ENCODE results near the gene NAGS.
"Not testable (repeated sequence)": the region's sequence is repeated elsewhere in the genome, so short reads cannot be mapped to it uniquely, and the experiment has no call there.

The NAGS gene

GRCh38 chr17:44029736-44030135, 25.3 kb downstream of the NAGS start:
- Histone ChIP-seq H3K36me3 (ENCODE audit: insufficient read depth, low read length) (peaks cover 60% of the 10 kb centered on the region), H3K27ac (ENCODE audit: low read depth, low read length) (no peak overlapping the region), H3K4me3 (ENCODE audit: low read length) (no peak overlapping the region), H3K4me1 (ENCODE audit: insufficient read depth, low read length) (no peaks in the 10 kb centered on the region), H3K27me3 (ENCODE audit: insufficient read depth, low read length) (no peaks in the 10 kb centered on the region), H3K9ac (ENCODE audit: low read depth, low read length) (no peak overlapping the region), H3K9me3 (ENCODE audit: insufficient read depth, low read depth, low read length) (no peaks in the 10 kb centered on the region)
- WGBS: 90% methylated on average over 5 of the region's 5 CpGs

- Histone ChIP-seq H3K27me3 (ENCODE audit: insufficient read depth, low read length) (no peaks in the 10 kb centered on the region), H3K4me3 (ENCODE audit: low read length) (no peak overlapping the region), H3K9ac (ENCODE audit: low read depth, low read length) (no peak overlapping the region), H3K36me3 (ENCODE audit: insufficient read depth, low read length) (peaks cover 60% of the 10 kb centered on the region), H3K27ac (ENCODE audit: low read depth, low read length) (no peak overlapping the region), H3K4me1 (ENCODE audit: insufficient read depth, low read length) (no peaks in the 10 kb centered on the region), H3K9me3 (ENCODE audit: insufficient read depth, low read depth, low read length) (no peaks in the 10 kb centered on the region)
- WGBS: 97% methylated on average over 3 of the region's 3 CpGs
Observed at GRCh38 chr17:44030482-44030881, 26.1 kb downstream of the NAGS start.

- H3K27me3 ChIP-seq (ENCODE audit: insufficient read depth, low read length): no peaks in the 10 kb centered on the region
- no peaks in the 10 kb centered on the region for H3K4me1 ChIP-seq (ENCODE audit: insufficient read depth, low read length)
- WGBS: 97% methylated on average over 3 of the region's 3 CpGs
- H3K9ac ChIP-seq (ENCODE audit: low read depth, low read length): no peak overlapping the region
- H3K4me3 ChIP-seq (ENCODE audit: low read length): no peak overlapping the region
- no peaks in the 10 kb centered on the region for H3K9me3 ChIP-seq (ENCODE audit: insufficient read depth, low read depth, low read length)
- no peak overlapping the region for H3K27ac ChIP-seq (ENCODE audit: low read depth, low read length)
- H3K36me3 ChIP-seq (ENCODE audit: insufficient read depth, low read length): peaks cover 80% of the 10 kb centered on the region
Observed at GRCh38 chr17:44033861-44034408, 29.5 kb downstream of the NAGS start.

- H3K9ac ChIP-seq (ENCODE audit: low read depth, low read length); H3K4me1 ChIP-seq (ENCODE audit: insufficient read depth, low read length); H3K9me3 ChIP-seq (ENCODE audit: insufficient read depth, low read depth, low read length); H3K27me3 ChIP-seq (ENCODE audit: insufficient read depth, low read length); H3K4me3 ChIP-seq (ENCODE audit: low read length); H3K27ac ChIP-seq (ENCODE audit: low read depth, low read length): not testable (repeated sequence)
- no CpG with 5 or more reads among the region's 3 CpGs for WGBS
- peaks cover 77% of the 10 kb centered on the region for H3K36me3 ChIP-seq (ENCODE audit: insufficient read depth, low read length)
Observed at GRCh38 chr17:44034688-44035087, 30.3 kb downstream of the NAGS start.

- H3K9ac ChIP-seq (ENCODE audit: low read depth, low read length): no peak overlapping the region
- 94% methylated on average over 2 of the region's 2 CpGs for WGBS
- peaks cover 62% of the 10 kb centered on the region for H3K36me3 ChIP-seq (ENCODE audit: insufficient read depth, low read length)
- H3K27me3 ChIP-seq (ENCODE audit: insufficient read depth, low read length): no peaks in the 10 kb centered on the region
- H3K4me1 ChIP-seq (ENCODE audit: insufficient read depth, low read length): no peaks in the 10 kb centered on the region
- no peaks in the 10 kb centered on the region for H3K9me3 ChIP-seq (ENCODE audit: insufficient read depth, low read depth, low read length)
- no peak overlapping the region for H3K27ac ChIP-seq (ENCODE audit: low read depth, low read length)
- no peak overlapping the region for H3K4me3 ChIP-seq (ENCODE audit: low read length)
Observed at GRCh38 chr17:44037471-44037870, 33.0 kb downstream of the NAGS start.

GRCh38 chr17:44038604-44039011, 34.2 kb downstream of the NAGS start:
- WGBS: 97% methylated on average over 3 of the region's 3 CpGs
- peaks cover 56% of the 10 kb centered on the region for H3K36me3 ChIP-seq (ENCODE audit: insufficient read depth, low read length)

GRCh38 chr17:44039829-44040635, 35.6 kb downstream of the NAGS start:
- Histone ChIP-seq H3K27ac (ENCODE audit: low read depth, low read length) (no peak overlapping the region), H3K9me3 (ENCODE audit: insufficient read depth, low read depth, low read length) (no peaks in the 10 kb centered on the region), H3K9ac (ENCODE audit: low read depth, low read length) (no peak overlapping the region), H3K36me3 (ENCODE audit: insufficient read depth, low read length) (peaks cover 51% of the 10 kb centered on the region), H3K4me3 (ENCODE audit: low read length) (no peak overlapping the region), H3K27me3 (ENCODE audit: insufficient read depth, low read length) (no peaks in the 10 kb centered on the region), H3K4me1 (ENCODE audit: insufficient read depth, low read length) (peaks cover 5% of the 10 kb centered on the region; the same call in 1 of the 2 replicates)
- WGBS: 93% methylated on average over 6 of the region's 6 CpGs

More at GRCh38 chr17:44038604-44039011, 34.2 kb downstream of the NAGS start:
- Histone ChIP-seq H3K9me3 (ENCODE audit: insufficient read depth, low read depth, low read length) (no peaks in the 10 kb centered on the region), H3K27me3 (ENCODE audit: insufficient read depth, low read length) (no peaks in the 10 kb centered on the region), H3K4me1 (ENCODE audit: insufficient read depth, low read length) (no peaks in the 10 kb centered on the region), H3K27ac (ENCODE audit: low read depth, low read length) (no peak overlapping the region), H3K4me3 (ENCODE audit: low read length) (no peak overlapping the region), H3K9ac (ENCODE audit: low read depth, low read length) (no peak overlapping the region)

- Histone ChIP-seq H3K27ac (ENCODE audit: low read depth, low read length) (no peak overlapping the region), H3K4me1 (ENCODE audit: insufficient read depth, low read length) (peaks cover 5% of the 10 kb centered on the region; the same call in 1 of the 2 replicates), H3K9me3 (ENCODE audit: insufficient read depth, low read depth, low read length) (no peaks in the 10 kb centered on the region), H3K4me3 (ENCODE audit: low read length) (no peak overlapping the region), H3K36me3 (ENCODE audit: insufficient read depth, low read length) (peaks cover 49% of the 10 kb centered on the region), H3K27me3 (ENCODE audit: insufficient read depth, low read length) (no peaks in the 10 kb centered on the region), H3K9ac (ENCODE audit: low read depth, low read length) (no peak overlapping the region)
- 94% methylated on average over 4 of the region's 4 CpGs for WGBS
Observed at GRCh38 chr17:44043272-44043696, 38.9 kb downstream of the NAGS start.

- H3K9me3 ChIP-seq (ENCODE audit: insufficient read depth, low read depth, low read length): no peaks in the 10 kb centered on the region
- no peak overlapping the region for H3K9ac ChIP-seq (ENCODE audit: low read depth, low read length)
- H3K27ac ChIP-seq (ENCODE audit: low read depth, low read length): no peak overlapping the region
- no peaks in the 10 kb centered on the region for H3K27me3 ChIP-seq (ENCODE audit: insufficient read depth, low read length)
- H3K4me3 ChIP-seq (ENCODE audit: low read length): no peak overlapping the region
- WGBS: 94% methylated on average over 1 of the region's 1 CpG
- H3K4me1 ChIP-seq (ENCODE audit: insufficient read depth, low read length): peaks cover 5% of the 10 kb centered on the region; the same call in 1 of the 2 replicates
- H3K36me3 ChIP-seq (ENCODE audit: insufficient read depth, low read length): peaks cover 49% of the 10 kb centered on the region
Observed at GRCh38 chr17:44044071-44044470, 39.6 kb downstream of the NAGS start.

- WGBS: 90% methylated on average over 4 of the region's 4 CpGs
- H3K27me3 ChIP-seq (ENCODE audit: insufficient read depth, low read length): no peaks in the 10 kb centered on the region
- peaks cover 52% of the 10 kb centered on the region for H3K36me3 ChIP-seq (ENCODE audit: insufficient read depth, low read length)
- peaks cover 5% of the 10 kb centered on the region; the same call in 1 of the 2 replicates for H3K4me1 ChIP-seq (ENCODE audit: insufficient read depth, low read length)
- H3K4me3 ChIP-seq (ENCODE audit: low read length): no peak overlapping the region
- no peaks in the 10 kb centered on the region for H3K9me3 ChIP-seq (ENCODE audit: insufficient read depth, low read depth, low read length)
- H3K27ac ChIP-seq (ENCODE audit: low read depth, low read length): no peak overlapping the region
- H3K9ac ChIP-seq (ENCODE audit: low read depth, low read length): no peak overlapping the region
Observed at GRCh38 chr17:44045486-44045885, 41.1 kb downstream of the NAGS start.

- not testable (repeated sequence) for H3K4me3 ChIP-seq (ENCODE audit: low read length); H3K4me1 ChIP-seq (ENCODE audit: insufficient read depth, low read length); H3K27ac ChIP-seq (ENCODE audit: low read depth, low read length); H3K9me3 ChIP-seq (ENCODE audit: insufficient read depth, low read depth, low read length); H3K27me3 ChIP-seq (ENCODE audit: insufficient read depth, low read length); H3K9ac ChIP-seq (ENCODE audit: low read depth, low read length)
- 95% methylated on average over 7 of the region's 7 CpGs for WGBS
- H3K36me3 ChIP-seq (ENCODE audit: insufficient read depth, low read length): peaks cover 66% of the 10 kb centered on the region
Observed at GRCh38 chr17:44046893-44047292, 42.5 kb downstream of the NAGS start.

Measured in HUES64 (cell line).